HepG2 (cell line): ENCODE results near the gene SPOCD1. TPM values are rescaled to one million over a fixed set of nuclear protein-coding genes. Genes with fewer than 3 reads are reported as not detected.

Experiments used
- CBX5 ChIP-seq: sonication (generic); formaldehyde crosslinking; IDR thresholded peaks from 2 replicates; pipeline ENCODE4 v1.4.0; 2020; ENCODE audit warnings: missing genetic modification reagents, borderline replicate concordance
- GATAD1 ChIP-seq: IDR thresholded peaks from 2 replicates; pipeline ENCODE4 v1.6.1; 2016; ENCODE audit warnings: missing genetic modification reagents, missing compliant biosample characterization
- HNRNPLL ChIP-seq: fragments of 200-400 bp; formaldehyde crosslinking; IDR thresholded peaks from 2 replicates; pipeline ENCODE4 v1.6.1; 2017; ENCODE audit warnings: mild to moderate bottlenecking, low read depth, low read length; ENCODE audit not compliant: poor library complexity, severe bottlenecking
- SOX6 ChIP-seq, 2 experiments: fragments of 450-650 bp in 1 of 2; sonication (generic) in 1 of 2; formaldehyde crosslinking in 1 of 2; IDR thresholded peaks; 2 replicates each; pipeline versions ENCODE4 v1.4.0 to v1.6.1; 2017 to 2020; ENCODE audit warnings: antibody characterized with exemption in 1 of 2, mild to moderate bottlenecking in 1 of 2, missing genetic modification reagents in 1 of 2
- XRCC5 ChIP-seq: fragments of 200-400 bp; formaldehyde crosslinking; optimal IDR thresholded peaks from 2 replicates; pipeline ENCODE3; 2017; ENCODE audit warnings: mild to moderate bottlenecking, low read length
- ZNF646 ChIP-seq: sonication (generic); formaldehyde crosslinking; IDR thresholded peaks from 2 replicates; pipeline ENCODE4 v1.9.0; 2021; ENCODE audit warnings: mild to moderate bottlenecking, missing genetic modification reagents
- ZNF687 ChIP-seq: sonication (generic); formaldehyde crosslinking; IDR thresholded peaks from 2 replicates; pipeline ENCODE4 v1.5.1; 2020; ENCODE audit warnings: mild to moderate bottlenecking, missing genetic modification reagents, moderate library complexity
- polyA plus RNA-seq, 8 experiments: library from polyadenylated mRNA; depleted of rRNA in 3 of 8; stranded (reverse) in 7 of 8; unstranded in 1 of 8; fragments of >200 nt; fragmentation: Illumina TruSeq in 4 of 8; extraction: Trizol in 4 of 8; gene quantifications; 2 replicates each; pipeline versions ENCODE4 v1.2.1 to v1.2.3, GENCODE V29; 2011 to 2016; ENCODE audit warnings: low read depth in 4 of 8, missing spikeins in 1 of 8, mixed read lengths in 1 of 8; ENCODE audit not compliant: insufficient read depth in 1 of 8
- total RNA-seq, 5 experiments: library from RNA; depleted of rRNA; stranded (reverse); fragments of >200 nt; fragmentation: Illumina TruSeq; extraction: Trizol; gene quantifications; 2 replicates each; pipeline ENCODE4 v1.2.3, GENCODE V29; 2016; ENCODE audit warnings: low read depth in 1 of 5

The SPOCD1 gene
- total and polyA plus RNA-seq, 2 of the 13 experiments (the other 11 are each of a cell fraction or from before 2014, with no cell fraction given): 0.24 to 0.29 TPM

GRCh38 chr1:31745096-31745945, 70.5 kb downstream of the SPOCD1 start (continued):
- TF ChIP-seq ZNF687 (CRISPR knock-in tag) (peak; percentile 37), CBX5 (CRISPR knock-in tag) (no peak), SOX6 (IDR thresholded peaks at IDR 0.05) (no peak), SOX6 (CRISPR knock-in tag; IDR thresholded peaks at IDR 0.05) (peak; percentile 16; the same call in 1 of the 2 replicates), HNRNPLL (no peak), XRCC5 (peak; percentile 14), ZNF646 (CRISPR knock-in tag) (no peak), GATAD1 (CRISPR knock-in tag) (no peak)
- TF ChIP-seq, all 625 proteins: peak for 10
